Neural cell (in vitro differentiated cells): ENCODE results near the gene C1QTNF1. TPM values are rescaled to one million over a fixed set of nuclear protein-coding genes. Genes with fewer than 3 reads are reported as not detected.

Source experiments
- H2AFZ ChIP-seq: fragments of 200-600, 300-800 bp; sonication (generic), shearing (Covaris generic); 2 replicates; pipeline ENCODE4 v1.6.0; 2014; ENCODE audit warnings: low read depth, mild to moderate bottlenecking, antibody characterized with exemption, low read length, moderate library complexity
- H3F3A ChIP-seq: fragments of 200-600 bp; shearing (Covaris generic); 2 replicates; pipeline ENCODE4 v1.6.1; 2016; ENCODE audit warnings: mild to moderate bottlenecking, moderate library complexity, mixed read lengths, antibody characterized with exemption, low read length; ENCODE audit not compliant: insufficient read depth, poor library complexity, severe bottlenecking
- H3K27ac ChIP-seq: fragments of 200-600, 300-800 bp; sonication (generic), shearing (Covaris generic); 2 replicates; pipeline ENCODE4 v1.5.1; 2014; ENCODE audit warnings: mild to moderate bottlenecking, low read length, moderate library complexity
- H3K27me3 ChIP-seq: fragments of 300-800, 200-600 bp; sonication (generic), shearing (Covaris generic); 2 replicates; pipeline ENCODE4 v1.6.0; 2014; ENCODE audit warnings: mild to moderate bottlenecking, low read depth, low read length, moderate library complexity; ENCODE audit not compliant: insufficient read depth
- H3K36me3 ChIP-seq: fragments of 300-800, 200-600 bp; sonication (generic), shearing (Covaris generic); 2 replicates; pipeline ENCODE4 v1.5.1; 2014; ENCODE audit warnings: mild to moderate bottlenecking, antibody characterized with exemption, low read length, moderate library complexity; ENCODE audit not compliant: insufficient read depth
- H3K4me2 ChIP-seq: fragments of 300-800, 200-600 bp; sonication (generic), shearing (Covaris generic); 2 replicates; pipeline ENCODE4 v1.6.0; 2014; ENCODE audit warnings: mild to moderate bottlenecking, low read length
- H3K4me3 ChIP-seq: fragments of 300-800, 200-600 bp; sonication (generic), shearing (Covaris generic); 2 replicates; pipeline ENCODE4 v1.5.1; 2014; ENCODE audit warnings: mild to moderate bottlenecking, low read length, moderate library complexity
- H3K79me2 ChIP-seq: fragments of 200-600 bp; shearing (Covaris generic); replicated peaks from 2 replicates; pipeline ENCODE4 v1.6.0; 2014; ENCODE audit warnings: mild to moderate bottlenecking, low read length, moderate library complexity; ENCODE audit not compliant: insufficient read depth
- H3K9ac ChIP-seq: fragments of 300-800, 200-600 bp; sonication (generic), shearing (Covaris generic); 2 replicates; pipeline ENCODE4 v1.6.1; 2016; ENCODE audit warnings: mild to moderate bottlenecking, low read length, mixed read lengths
- H3K9me2 ChIP-seq: fragments of 200-600 bp; shearing (Covaris generic); 2 replicates; pipeline ENCODE4 v1.6.1; 2016; ENCODE audit warnings: mild to moderate bottlenecking, low read length, mixed read lengths; ENCODE audit not compliant: insufficient read depth
- H3K9me3 ChIP-seq: fragments of 200-600, 300-800 bp; sonication (generic), shearing (Covaris generic); 2 replicates; pipeline ENCODE4 v1.6.1; 2016; ENCODE audit warnings: mild to moderate bottlenecking, mixed run types, low read length, moderate library complexity, mixed read lengths
- H4K20me1 ChIP-seq: fragments of 200-600 bp; shearing (Covaris generic); 2 replicates; pipeline ENCODE4 v1.6.1; 2016; ENCODE audit warnings: mild to moderate bottlenecking, mixed run types; ENCODE audit not compliant: insufficient read depth
- CTCF ChIP-seq: fragments of 450-650 bp; IDR thresholded peaks from 2 replicates; pipeline ENCODE4 v1.5.1; 2014; ENCODE audit warnings: antibody characterized with exemption, mild to moderate bottlenecking, moderate library complexity; ENCODE audit not compliant: poor library complexity, severe bottlenecking
- EP300 ChIP-seq: fragments of 450-650 bp; conservative IDR thresholded peaks from 2 replicates; pipeline ENCODE4 v1.6.1; 2014; ENCODE audit warnings: antibody characterized with exemption, mild to moderate bottlenecking, moderate library complexity; ENCODE audit not compliant: poor library complexity, severe bottlenecking
- EZH2 ChIP-seq: fragments of 200-600, 300-800 bp; shearing (Covaris generic), sonication (generic); IDR thresholded peaks from 2 replicates; pipeline ENCODE4 v1.6.1; 2014; ENCODE audit warnings: antibody characterized with exemption, low read length, borderline replicate concordance, mild to moderate bottlenecking; ENCODE audit not compliant: insufficient read depth, poor library complexity, severe bottlenecking
- MXI1 ChIP-seq: fragments of 450-650 bp; conservative IDR thresholded peaks from 2 replicates; pipeline ENCODE4 v1.6.1; 2014; ENCODE audit warnings: antibody characterized with exemption, mild to moderate bottlenecking; ENCODE audit not compliant: poor library complexity, severe bottlenecking
- POLR2AphosphoS5 ChIP-seq: IDR thresholded peaks from 2 replicates; pipeline ENCODE4 v1.6.1; 2012
- RAD21 ChIP-seq: fragments of 450-650 bp; conservative IDR thresholded peaks from 2 replicates; pipeline ENCODE4 v1.6.1; 2014; ENCODE audit warnings: antibody characterized with exemption, mild to moderate bottlenecking, moderate library complexity
- SMC3 ChIP-seq: fragments of 450-650 bp; conservative IDR thresholded peaks from 2 replicates; pipeline ENCODE4 v1.6.1; 2014; ENCODE audit warnings: antibody characterized with exemption, mild to moderate bottlenecking, moderate library complexity; ENCODE audit not compliant: poor library complexity
- TAF1 ChIP-seq: IDR thresholded peaks from 2 replicates; pipeline ENCODE4 v1.6.1; 2012; ENCODE audit warnings: low read depth
- polyA plus RNA-seq: library from polyadenylated mRNA; depleted of rRNA; stranded (reverse); fragments of >200 nt; gene quantifications from 2 replicates; pipeline ENCODE4 v1.2.3, GENCODE V29; 2014
- TF ChIP-seq, protein P1 (sequence below): IDR thresholded peaks from 2 replicates; pipeline ENCODE4 v1.6.1; 2012; ENCODE audit warnings: borderline replicate concordance

Gene C1QTNF1
- polyA plus RNA-seq, 1 donor from 2014 or later: 0.16 TPM

DNA sequence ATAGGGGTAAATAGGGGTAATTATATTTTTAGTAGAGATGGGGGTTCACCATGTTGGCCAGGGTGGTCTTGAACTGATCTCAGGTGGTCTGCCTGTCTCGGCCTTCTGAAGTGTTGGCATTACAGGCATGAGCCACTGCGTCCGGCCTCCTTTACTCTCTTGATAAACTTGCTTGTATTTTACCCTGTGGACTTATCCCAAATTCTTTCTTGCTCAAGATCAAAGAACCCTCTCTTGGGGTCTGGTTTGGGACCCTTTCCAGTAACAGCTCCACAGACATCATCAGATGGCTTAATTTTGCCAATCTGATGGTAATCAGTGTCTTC lies 5.6 kb upstream of the C1QTNF1 start:
- Histone ChIP-seq H3K9me2 (no peaks in the 10 kb centered on the region), H2AFZ (no peak overlapping the region), H4K20me1 (no peaks in the 10 kb centered on the region), H3F3A (no peaks in the 10 kb centered on the region), H3K4me2 (no peak overlapping the region), H3K9me3 (no peaks in the 10 kb centered on the region), H3K36me3 (no peaks in the 10 kb centered on the region), H3K79me2 (no peaks in the 10 kb centered on the region), H3K4me3 (no peak overlapping the region), H3K9ac (no peak overlapping the region), H3K27me3 (peaks cover 5% of the 10 kb centered on the region), H3K27ac (no peak overlapping the region)
- no peak for TF ChIP-seq EZH2
- no peak for TF ChIP-seq POLR2AphosphoS5
- TF ChIP-seq MXI1: no peak
- TF ChIP-seq EP300: no peak
- no peak for TF ChIP-seq RAD21
- TF ChIP-seq CTCF: no peak
- no peak for TF ChIP-seq SMC3
- TF ChIP-seq, protein P1, sequence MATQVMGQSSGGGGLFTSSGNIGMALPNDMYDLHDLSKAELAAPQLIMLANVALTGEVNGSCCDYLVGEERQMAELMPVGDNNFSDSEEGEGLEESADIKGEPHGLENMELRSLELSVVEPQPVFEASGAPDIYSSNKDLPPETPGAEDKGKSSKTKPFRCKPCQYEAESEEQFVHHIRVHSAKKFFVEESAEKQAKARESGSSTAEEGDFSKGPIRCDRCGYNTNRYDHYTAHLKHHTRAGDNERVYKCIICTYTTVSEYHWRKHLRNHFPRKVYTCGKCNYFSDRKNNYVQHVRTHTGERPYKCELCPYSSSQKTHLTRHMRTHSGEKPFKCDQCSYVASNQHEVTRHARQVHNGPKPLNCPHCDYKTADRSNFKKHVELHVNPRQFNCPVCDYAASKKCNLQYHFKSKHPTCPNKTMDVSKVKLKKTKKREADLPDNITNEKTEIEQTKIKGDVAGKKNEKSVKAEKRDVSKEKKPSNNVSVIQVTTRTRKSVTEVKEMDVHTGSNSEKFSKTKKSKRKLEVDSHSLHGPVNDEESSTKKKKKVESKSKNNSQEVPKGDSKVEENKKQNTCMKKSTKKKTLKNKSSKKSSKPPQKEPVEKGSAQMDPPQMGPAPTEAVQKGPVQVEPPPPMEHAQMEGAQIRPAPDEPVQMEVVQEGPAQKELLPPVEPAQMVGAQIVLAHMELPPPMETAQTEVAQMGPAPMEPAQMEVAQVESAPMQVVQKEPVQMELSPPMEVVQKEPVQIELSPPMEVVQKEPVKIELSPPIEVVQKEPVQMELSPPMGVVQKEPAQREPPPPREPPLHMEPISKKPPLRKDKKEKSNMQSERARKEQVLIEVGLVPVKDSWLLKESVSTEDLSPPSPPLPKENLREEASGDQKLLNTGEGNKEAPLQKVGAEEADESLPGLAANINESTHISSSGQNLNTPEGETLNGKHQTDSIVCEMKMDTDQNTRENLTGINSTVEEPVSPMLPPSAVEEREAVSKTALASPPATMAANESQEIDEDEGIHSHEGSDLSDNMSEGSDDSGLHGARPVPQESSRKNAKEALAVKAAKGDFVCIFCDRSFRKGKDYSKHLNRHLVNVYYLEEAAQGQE: no peak
- no peak for TF ChIP-seq TAF1

GRCh38 chr17:79019261-79019631 lies 4.7 kb upstream of the C1QTNF1 start:
- Histone ChIP-seq H3K36me3 (no peaks in the 10 kb centered on the region), H4K20me1 (no peaks in the 10 kb centered on the region), H3K4me2 (no peak overlapping the region), H3K4me3 (no peak overlapping the region), H3K27me3 (peaks cover 14% of the 10 kb centered on the region), H3F3A (no peaks in the 10 kb centered on the region), H2AFZ (no peak overlapping the region), H3K27ac (no peak overlapping the region), H3K9ac (no peak overlapping the region), H3K79me2 (no peaks in the 10 kb centered on the region), H3K9me3 (no peaks in the 10 kb centered on the region), H3K9me2 (no peaks in the 10 kb centered on the region)
- TF ChIP-seq TAF1 (no peak), CTCF (no peak)
